ENCODE data around the gene CD8B.
"Not testable (repeated sequence)": the region's sequence is repeated elsewhere in the genome, so short reads cannot be mapped to it uniquely, and the experiment has no call there.

CD8B gene

GRCh38 chr2:86861628-86862379 is at the start of gene CD8B:
TSS of gene CD8B (minus strand) at chr2:86861886. CDS start at chr2:86861865, 21 bp downstream.
- not testable (repeated sequence) for DNase-seq (ENCODE audit: low read depth)

GRCh38 chr2:86905868-86906267 is 44.2 kb upstream of the CD8B start:
- not testable (repeated sequence) for DNase-seq (ENCODE audit: low read depth)

GRCh38 chr2:86900687-86901086 is 39.0 kb upstream of the CD8B start:
- DNase-seq (ENCODE audit: low read depth): not testable (repeated sequence)

GRCh38 chr2:86886026-86886425 is 24.3 kb upstream of the CD8B start:
- DNase-seq (ENCODE audit: low read depth): not testable (repeated sequence)

GRCh38 chr2:86882865-86883264 is 21.2 kb upstream of the CD8B start:
- not testable (repeated sequence) for DNase-seq (ENCODE audit: low read depth)

- DNase-seq (ENCODE audit: low read depth): not testable (repeated sequence)
Measured at GRCh38 chr2:86882118-86882665, 20.5 kb upstream of the CD8B start.

GRCh38 chr2:86878986-86879385 is 17.3 kb upstream of the CD8B start:
- DNase-seq (ENCODE audit: low read depth): not testable (repeated sequence)

GRCh38 chr2:86870941-86871340 is 9.3 kb upstream of the CD8B start:
- DNase-seq (ENCODE audit: low read depth): not testable (repeated sequence)

- DNase-seq (ENCODE audit: low read depth): not testable (repeated sequence)
Measured at GRCh38 chr2:86868895-86869468, 7.3 kb upstream of the CD8B start.

GRCh38 chr2:86862380-86862703 is 656 bp upstream of the CD8B start:
- not testable (repeated sequence) for DNase-seq (ENCODE audit: low read depth)

- DNase-seq (ENCODE audit: low read depth): not testable (repeated sequence)
Measured at GRCh38 chr2:86861175-86861574, 511 bp downstream of the CD8B start.

GRCh38 chr2:86860573-86860972 is 1.1 kb downstream of the CD8B start:
- not testable (repeated sequence) for DNase-seq (ENCODE audit: low read depth)

GRCh38 chr2:86857688-86858087 is 4.0 kb downstream of the CD8B start:
- not testable (repeated sequence) for DNase-seq (ENCODE audit: low read depth)

GRCh38 chr2:86856498-86856897 is 5.2 kb downstream of the CD8B start:
- not testable (repeated sequence) for DNase-seq (ENCODE audit: low read depth)

- not testable (repeated sequence) for DNase-seq (ENCODE audit: low read depth)
Measured at GRCh38 chr2:86855981-86856380, 5.7 kb downstream of the CD8B start.

GRCh38 chr2:86851581-86851980 is 10.1 kb downstream of the CD8B start:
- not testable (repeated sequence) for DNase-seq (ENCODE audit: low read depth)

GRCh38 chr2:86842607-86843234 is 19.0 kb downstream of the CD8B start:
- not testable (repeated sequence) for DNase-seq (ENCODE audit: low read depth)

- not testable (repeated sequence) for DNase-seq (ENCODE audit: low read depth)
Measured at GRCh38 chr2:86841330-86841729, 20.4 kb downstream of the CD8B start.

GRCh38 chr2:86839871-86840548 is 21.7 kb downstream of the CD8B start:
- DNase-seq (ENCODE audit: low read depth): not testable (repeated sequence)

- DNase-seq (ENCODE audit: low read depth): not testable (repeated sequence)
Measured at GRCh38 chr2:86839455-86839854, 22.2 kb downstream of the CD8B start.

GRCh38 chr2:86837714-86838113 is 24.0 kb downstream of the CD8B start:
- not testable (repeated sequence) for DNase-seq (ENCODE audit: low read depth)

All from stimulated activated CD8-positive, alpha-beta memory T cell treated with anti-CD3 and anti-CD28 coated beads, Interleukin-4, amount 100 ng/mL, for 24 hours (primary cell).